Chondrocyte (in vitro differentiated cells): ENCODE measurements around the gene JTB. TPM values are rescaled to one million over a fixed set of nuclear protein-coding genes. Genes with fewer than 3 reads are reported as not detected.
A peak's percentile ranks its signal among the peaks of the same experiment; 100 is the strongest.

ENCODE experiments used
- DNase-seq: peaks from one replicate; pipeline ENCODE4 v3.0.0; 2021; ENCODE audit warnings: mixed read lengths, low spot score
- H3K27ac Mint-ChIP-seq: one replicate; pipeline ENCODE4 v1.8.0; 2021; ENCODE audit warnings: mild to moderate bottlenecking, moderate library complexity, mixed read lengths; ENCODE audit not compliant: unreplicated experiment
- H3K27me3 Mint-ChIP-seq: 2 replicates; pipeline ENCODE4 v1.8.0; 2021; ENCODE audit warnings: low read depth, mixed read lengths
- H3K36me3 Mint-ChIP-seq: 2 replicates; pipeline ENCODE4 v1.8.0; 2021; ENCODE audit warnings: low read depth, mixed read lengths
- H3K4me1 Mint-ChIP-seq: 2 replicates; pipeline ENCODE4 v1.8.0; 2021; ENCODE audit warnings: low read depth, mild to moderate bottlenecking, mixed read lengths
- H3K4me3 Mint-ChIP-seq: one replicate; pipeline ENCODE4 v1.8.0; 2021; ENCODE audit warnings: mild to moderate bottlenecking, moderate library complexity, mixed read lengths; ENCODE audit not compliant: unreplicated experiment
- H3K9me3 Mint-ChIP-seq: 2 replicates; pipeline ENCODE4 v1.8.0; 2021; ENCODE audit warnings: low read depth, mixed read lengths
- CTCF ChIP-seq: fragments of 200-600 bp; sonication (generic); IDR thresholded peaks from 2 replicates; pipeline ENCODE4 v1.5.0; 2021; ENCODE audit warnings: antibody characterized with exemption, mild to moderate bottlenecking, moderate library complexity
- total RNA-seq: library from RNA; stranded (reverse); gene quantifications from 3 replicates; pipeline ENCODE4 v1.2.1, GENCODE V29; 2021

JTB gene
- total RNA-seq, 1 donor from 2014 or later: 128 TPM

GRCh38 chr1:153936011-153936802 lies 41.3 kb downstream of the JTB start:
- no peak overlapping the region for H3K27ac Mint-ChIP-seq
- no peaks in the 10 kb centered on the region for H3K4me1 Mint-ChIP-seq
- no peaks in the 10 kb centered on the region for H3K9me3 Mint-ChIP-seq
- peaks cover 38% of the 10 kb centered on the region for H3K36me3 Mint-ChIP-seq
- TF ChIP-seq CTCF: no peak
- DNase-seq: peak; percentile 51
- no peaks in the 10 kb centered on the region for H3K27me3 Mint-ChIP-seq
- H3K4me3 Mint-ChIP-seq: no peak overlapping the region

- Mint-ChIP-seq H3K27me3 (no peaks in the 10 kb centered on the region), H3K4me1 (no peaks in the 10 kb centered on the region), H3K4me3 (no peak overlapping the region), H3K9me3 (no peaks in the 10 kb centered on the region), H3K36me3 (peaks cover 30% of the 10 kb centered on the region), H3K27ac (no peak overlapping the region)
- peak; percentile 90 for DNase-seq
- TF ChIP-seq CTCF: no peak
These were observed 42.7 kb downstream of the JTB start for GRCh38 chr1:153934746-153935145.

GRCh38 chr1:153933955-153934354 lies 43.5 kb downstream of the JTB start:
- TF ChIP-seq CTCF: no peak

GRCh38 chr1:153933430-153933829 lies 44.0 kb downstream of the JTB start:
- Mint-ChIP-seq H3K36me3 (peaks cover 27% of the 10 kb centered on the region), H3K4me3 (no peak overlapping the region), H3K27ac (no peak overlapping the region), H3K4me1 (peaks cover 10% of the 10 kb centered on the region), H3K27me3 (no peaks in the 10 kb centered on the region), H3K9me3 (no peaks in the 10 kb centered on the region)
- peak; percentile 76 for DNase-seq
- no peak for TF ChIP-seq CTCF

More at GRCh38 chr1:153933955-153934354, 43.5 kb downstream of the JTB start:
- Mint-ChIP-seq H3K27ac (no peak overlapping the region), H3K36me3 (peaks cover 30% of the 10 kb centered on the region), H3K27me3 (no peaks in the 10 kb centered on the region), H3K4me1 (peaks cover 5% of the 10 kb centered on the region), H3K4me3 (no peak overlapping the region), H3K9me3 (no peaks in the 10 kb centered on the region)
- DNase-seq: peak; percentile 49

GRCh38 chr1:153932156-153933131 lies 45.0 kb downstream of the JTB start:
- Mint-ChIP-seq H3K27ac (no peak overlapping the region), H3K4me1 (peaks cover 10% of the 10 kb centered on the region)

More at GRCh38 chr1:153932156-153933131, 45.0 kb downstream of the JTB start:
- H3K36me3 Mint-ChIP-seq: peaks cover 23% of the 10 kb centered on the region
- no peak for TF ChIP-seq CTCF
- no peak overlapping the region for H3K4me3 Mint-ChIP-seq
- DNase-seq: peak; percentile 79
- H3K9me3 Mint-ChIP-seq: no peaks in the 10 kb centered on the region
- no peaks in the 10 kb centered on the region for H3K27me3 Mint-ChIP-seq
